Coronary artery (tissue), 2 donors: Measurements from ENCODE around the gene CCDC126.

Experiments
- DNase-seq: peaks from one replicate; pipeline ENCODE4 v3.0.0-alpha.2; 2017; ENCODE audit warnings: low spot score
- H3K27ac ChIP-seq, 2 donors: fragments of 200-600 bp; sonication (generic); one replicate each; pipeline ENCODE4 v1.5.1; 2016 to 2019
- H3K4me3 ChIP-seq: fragments of 200-600 bp; sonication (generic); 2 replicates; pipeline ENCODE4 v1.5.1; 2016; ENCODE audit warnings: mild to moderate bottlenecking, moderate library complexity
- CTCF ChIP-seq: fragments of 200-600 bp; sonication (generic); IDR thresholded peaks from one replicate; pipeline ENCODE4 v1.5.1; 2019; ENCODE audit warnings: antibody characterized with exemption

The CCDC126 gene

GRCh38 chr7:23693224-23693623, 96.0 kb downstream of the CCDC126 start:
- DNase-seq = no peak
- no peak for TF ChIP-seq CTCF
- Histone ChIP-seq H3K4me3 (no peak overlapping the region), H3K27ac (no peak overlapping the region)
